Measurements from ENCODE around the gene UGT1A10. TPM values are rescaled to one million over a fixed set of nuclear protein-coding genes. Genes with fewer than 3 reads are reported as not detected.
"Not testable (repeated sequence)": the region's sequence is repeated elsewhere in the genome, so short reads cannot be mapped to it uniquely, and the experiment has no call there.

The UGT1A10 gene
- total and polyA plus RNA-seq, 4 donors = 0.03 to 0.14 TPM; not detected in 2

DNA sequence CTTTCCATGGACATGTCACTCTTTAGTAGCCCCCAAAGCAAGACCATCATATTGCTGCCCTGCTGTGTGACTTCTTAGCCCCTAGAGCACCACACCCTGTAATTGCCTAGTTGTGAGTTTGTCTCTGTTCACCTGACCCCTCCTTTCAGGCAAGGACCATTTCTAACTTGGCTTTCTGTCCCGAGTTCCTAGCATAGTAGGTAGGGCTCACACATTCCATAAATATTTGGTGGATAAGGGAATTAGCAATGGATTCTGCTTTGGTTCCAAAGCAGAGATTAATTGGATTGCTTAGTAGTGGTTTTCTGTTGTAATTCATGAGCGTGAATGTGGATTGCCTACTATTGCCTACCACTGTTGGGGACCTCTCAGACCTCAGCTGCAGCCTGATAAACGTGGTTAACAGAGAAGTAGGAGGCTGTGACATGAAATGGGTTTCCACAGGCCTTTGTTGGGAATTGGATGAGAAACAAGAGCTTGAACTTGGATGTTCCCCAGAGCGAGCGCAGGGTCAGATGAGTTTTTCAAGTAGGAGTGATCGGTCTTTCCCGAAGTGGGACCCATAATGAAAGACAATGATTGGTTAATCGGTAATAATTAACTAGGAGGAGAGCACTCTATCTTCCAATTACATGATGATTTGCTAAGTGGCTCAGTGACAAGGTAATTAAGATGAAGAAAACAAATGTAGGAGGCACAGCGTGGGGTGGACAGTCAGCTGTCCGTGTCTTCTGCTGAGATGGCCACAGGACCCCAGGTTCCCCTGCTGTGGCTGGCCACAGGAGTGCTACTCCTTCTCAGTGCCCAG is 110.4 kb downstream of the UGT1A10 start:
- DNase-seq (peak in 1 of 3 donors; percentile 1), ATAC-seq (ENCODE audit: insufficient read depth, low FRiP score) (no peak)
- H3K27me3 ChIP-seq (ENCODE audit: control insufficient read depth in 3 of 3, insufficient read depth in 3 of 3, low read length in 2 of 3) = no peaks in the 10 kb centered on the region
- no peak overlapping the region for H3K9ac ChIP-seq (ENCODE audit: insufficient read depth in 1 of 2, low read length in 2 of 2)
- no peaks in the 10 kb centered on the region for H3K4me1 ChIP-seq (ENCODE audit: control insufficient read depth in 5 of 5, insufficient read depth in 5 of 5, low read length in 5 of 5)
- no peak overlapping the region for H3K4me3 ChIP-seq
- no peak overlapping the region for H3K27ac ChIP-seq (ENCODE audit: low read depth in 1 of 2, low read length in 1 of 2)
- no peaks in the 10 kb centered on the region for H3K36me3 ChIP-seq (ENCODE audit: control insufficient read depth in 4 of 4, insufficient read depth in 4 of 4, low read length in 4 of 4)
- 76 to 78% methylated on average over 10 of the region's 10 CpGs for WGBS, 2 donors
- TF ChIP-seq, protein P1, sequence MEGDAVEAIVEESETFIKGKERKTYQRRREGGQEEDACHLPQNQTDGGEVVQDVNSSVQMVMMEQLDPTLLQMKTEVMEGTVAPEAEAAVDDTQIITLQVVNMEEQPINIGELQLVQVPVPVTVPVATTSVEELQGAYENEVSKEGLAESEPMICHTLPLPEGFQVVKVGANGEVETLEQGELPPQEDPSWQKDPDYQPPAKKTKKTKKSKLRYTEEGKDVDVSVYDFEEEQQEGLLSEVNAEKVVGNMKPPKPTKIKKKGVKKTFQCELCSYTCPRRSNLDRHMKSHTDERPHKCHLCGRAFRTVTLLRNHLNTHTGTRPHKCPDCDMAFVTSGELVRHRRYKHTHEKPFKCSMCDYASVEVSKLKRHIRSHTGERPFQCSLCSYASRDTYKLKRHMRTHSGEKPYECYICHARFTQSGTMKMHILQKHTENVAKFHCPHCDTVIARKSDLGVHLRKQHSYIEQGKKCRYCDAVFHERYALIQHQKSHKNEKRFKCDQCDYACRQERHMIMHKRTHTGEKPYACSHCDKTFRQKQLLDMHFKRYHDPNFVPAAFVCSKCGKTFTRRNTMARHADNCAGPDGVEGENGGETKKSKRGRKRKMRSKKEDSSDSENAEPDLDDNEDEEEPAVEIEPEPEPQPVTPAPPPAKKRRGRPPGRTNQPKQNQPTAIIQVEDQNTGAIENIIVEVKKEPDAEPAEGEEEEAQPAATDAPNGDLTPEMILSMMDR (IDR thresholded peaks at IDR 0.05; ENCODE audit: control extremely low read depth, extremely low read depth) = no peak
- peaks cover 0 to 12% (median 3%) of the 10 kb centered on the region in 4 donors for H3K9me3 ChIP-seq (ENCODE audit: control insufficient read depth in 4 of 4, insufficient read depth in 3 of 4, low read length in 3 of 4)

DNA sequence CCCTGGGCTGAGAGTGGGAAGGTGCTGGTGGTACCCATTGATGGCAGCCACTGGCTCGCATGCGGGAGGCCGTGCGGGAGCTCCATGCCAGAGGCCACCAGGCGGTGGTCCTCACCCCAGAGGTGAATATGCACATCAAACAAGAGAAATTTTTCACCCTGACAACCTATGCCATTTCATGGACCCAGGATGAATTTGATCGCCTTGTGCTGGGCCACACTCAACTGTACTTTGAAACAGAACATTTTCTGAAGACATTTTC is 111.0 kb downstream of the UGT1A10 start:
- Histone ChIP-seq H3K9ac (ENCODE audit: insufficient read depth in 1 of 2, low read length in 2 of 2) (no peak overlapping the region), H3K4me3 (no peak overlapping the region), H3K4me1 (ENCODE audit: control insufficient read depth in 5 of 5, insufficient read depth in 5 of 5, low read length in 5 of 5) (no peaks in the 10 kb centered on the region), H3K27ac (ENCODE audit: low read depth in 1 of 2, low read length in 1 of 2) (no peak overlapping the region), H3K36me3 (ENCODE audit: control insufficient read depth in 4 of 4, insufficient read depth in 4 of 4, low read length in 4 of 4) (no peaks in the 10 kb centered on the region), H3K9me3 (ENCODE audit: control insufficient read depth in 4 of 4, insufficient read depth in 3 of 4, low read length in 3 of 4) (peaks cover 0 to 12% (median 3%) of the 10 kb centered on the region in 4 donors), H3K27me3 (ENCODE audit: control insufficient read depth in 3 of 3, insufficient read depth in 3 of 3, low read length in 2 of 3) (no peaks in the 10 kb centered on the region)
- no peak for ATAC-seq (ENCODE audit: insufficient read depth, low FRiP score)
- DNase-seq = no peak
- 89 to 97% methylated on average over 6 of the region's 6 CpGs for WGBS, 2 donors
- TF ChIP-seq, protein P1 (IDR thresholded peaks at IDR 0.05; ENCODE audit: control extremely low read depth, extremely low read depth) = no peak

DNA sequence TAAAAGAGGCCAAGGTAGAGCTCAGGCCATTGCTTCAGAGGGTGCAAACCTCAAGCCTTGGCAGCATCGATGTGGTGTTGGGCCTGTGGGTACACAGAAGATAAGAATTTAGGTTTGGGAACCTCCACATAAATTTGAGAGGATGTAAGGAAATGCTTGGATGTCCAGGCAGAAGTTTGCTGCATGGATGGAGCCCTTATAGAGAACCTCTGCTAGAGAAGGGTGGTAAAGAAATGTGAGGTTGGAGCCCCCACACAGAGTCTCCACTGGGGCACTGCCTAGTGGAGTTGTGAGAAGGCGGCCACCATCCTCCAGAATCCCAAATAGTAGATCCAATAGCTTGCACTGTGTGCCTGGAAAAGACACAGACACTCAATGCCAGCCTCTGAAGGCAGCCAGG is 114.4 kb downstream of the UGT1A10 start:
- not testable (repeated sequence) for H3K4me1 ChIP-seq (ENCODE audit: control insufficient read depth in 5 of 5, insufficient read depth in 5 of 5, low read length in 5 of 5); ATAC-seq (ENCODE audit: insufficient read depth, low FRiP score); H3K9ac ChIP-seq (ENCODE audit: insufficient read depth in 1 of 2, low read length in 2 of 2); H3K36me3 ChIP-seq (ENCODE audit: control insufficient read depth in 4 of 4, insufficient read depth in 4 of 4, low read length in 4 of 4); H3K27ac ChIP-seq (ENCODE audit: low read depth in 1 of 2, low read length in 1 of 2); H3K27me3 ChIP-seq (ENCODE audit: control insufficient read depth in 3 of 3, insufficient read depth in 3 of 3, low read length in 2 of 3); DNase-seq; H3K4me3 ChIP-seq
- WGBS, 2 donors = 82 to 84% methylated on average over 2 of the region's 2 CpGs
- H3K9me3 ChIP-seq (ENCODE audit: control insufficient read depth in 4 of 4, insufficient read depth in 3 of 4, low read length in 3 of 4) = peaks cover 0 to 13% (median 3%) of the 10 kb centered on the region in 4 donors

DNA sequence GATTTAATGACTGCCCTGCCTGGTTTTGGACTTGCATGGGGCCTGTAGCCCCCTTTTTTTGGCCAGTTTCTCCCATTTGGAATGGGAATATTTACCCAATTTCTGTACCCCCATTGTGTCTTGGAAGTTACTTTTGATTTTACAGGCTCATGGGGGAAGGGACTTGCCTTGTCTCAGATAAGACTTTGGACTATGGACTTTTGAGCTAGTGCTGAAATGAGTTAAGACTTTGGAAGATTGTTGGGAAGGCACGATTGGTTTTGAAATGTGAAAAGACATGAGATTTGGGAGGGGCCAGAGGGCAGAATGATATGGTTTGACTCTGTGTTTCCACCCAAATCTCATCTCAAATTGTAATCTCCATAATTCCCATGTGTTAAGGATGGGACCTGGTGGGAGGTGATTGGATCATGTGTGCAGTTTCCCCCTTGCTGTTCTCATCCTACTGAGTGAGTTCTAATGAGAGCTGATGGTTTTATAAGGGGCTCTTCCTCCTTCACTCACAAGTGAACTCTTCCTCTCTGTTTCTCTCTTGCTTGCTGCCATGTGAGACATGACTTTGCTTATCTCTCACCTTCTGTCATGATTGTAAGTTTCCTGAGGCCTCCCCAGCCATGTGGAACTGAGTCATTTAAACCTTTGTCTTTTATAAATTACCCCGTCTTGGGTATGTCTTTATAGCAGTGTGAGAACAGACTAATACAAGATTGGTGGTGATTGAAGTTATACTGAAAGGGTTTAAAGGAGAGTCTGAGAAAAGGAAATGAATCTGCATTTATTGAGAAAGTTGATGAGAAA is 115.2 kb downstream of the UGT1A10 start:
- ATAC-seq (ENCODE audit: insufficient read depth, low FRiP score); H3K27ac ChIP-seq (ENCODE audit: low read depth in 1 of 2, low read length in 1 of 2); H3K36me3 ChIP-seq (ENCODE audit: control insufficient read depth in 4 of 4, insufficient read depth in 4 of 4, low read length in 4 of 4); H3K9ac ChIP-seq (ENCODE audit: insufficient read depth in 1 of 2, low read length in 2 of 2); H3K4me3 ChIP-seq; H3K27me3 ChIP-seq (ENCODE audit: control insufficient read depth in 3 of 3, insufficient read depth in 3 of 3, low read length in 2 of 3); H3K4me1 ChIP-seq (ENCODE audit: control insufficient read depth in 5 of 5, insufficient read depth in 5 of 5, low read length in 5 of 5); DNase-seq: not testable (repeated sequence)
- WGBS, 2 donors = 78 to 87% methylated on average over 2 of the region's 2 CpGs
- H3K9me3 ChIP-seq (ENCODE audit: control insufficient read depth in 4 of 4, insufficient read depth in 3 of 4, low read length in 3 of 4) = peaks cover 0 to 13% (median 3%) of the 10 kb centered on the region in 4 donors

Measured in lung (tissue), 12 donors.